ENCODE measurements around the gene WARS2.
"Not testable (repeated sequence)": the region's sequence is repeated elsewhere in the genome, so short reads cannot be mapped to it uniquely, and the experiment has no call there.

The WARS2 gene

DNA sequence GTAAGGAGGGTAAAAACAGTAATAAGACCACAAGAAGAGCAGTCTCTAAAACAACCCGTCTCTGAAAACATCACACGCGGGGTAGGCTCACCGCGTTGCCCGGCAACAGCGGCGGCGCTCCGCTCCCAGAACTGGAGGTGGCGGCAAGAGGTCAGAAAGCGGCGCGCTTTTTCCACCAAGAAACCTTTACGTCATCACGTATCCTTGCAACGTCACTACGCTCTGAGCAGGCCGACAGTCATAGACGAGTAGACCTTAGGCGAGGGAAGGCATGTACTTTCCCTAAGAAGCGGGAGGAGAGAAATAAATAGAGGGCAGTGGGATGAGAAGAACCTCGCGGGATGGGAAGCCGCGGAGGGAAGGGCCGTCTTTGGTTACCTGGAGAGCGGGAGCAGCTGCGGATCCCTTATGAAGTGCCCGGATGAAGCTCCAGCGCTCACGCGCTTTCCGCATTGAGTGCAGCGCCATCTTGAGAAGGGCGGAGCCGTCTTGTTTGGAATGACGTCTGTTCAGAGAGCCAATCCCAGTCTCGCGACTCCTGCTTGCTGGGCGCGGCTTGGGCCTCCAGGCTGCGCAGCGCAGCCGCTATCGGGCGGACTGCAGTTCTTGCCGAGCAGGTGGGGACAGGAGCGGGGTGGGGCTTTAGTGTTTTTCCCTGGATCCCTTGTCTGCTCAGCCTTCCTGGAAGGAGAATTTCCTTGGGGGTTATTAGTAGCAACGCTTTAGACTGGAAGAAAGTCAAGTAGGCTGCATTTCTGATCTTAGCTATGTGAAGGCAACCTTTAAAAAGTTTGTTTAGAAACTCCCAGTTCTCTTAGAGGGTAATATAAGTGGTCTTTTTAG lies at the start of gene WARS2:
TSS of gene WARS2 (minus strand) at position 477 of the 843 bp plus-strand sequence. CDS start at position 468, 9 bp downstream.
- peak; percentile 98 to 99 for DNase-seq

GRCh38 chr1:119188926-119189325 lies 48.5 kb upstream of the WARS2 start:
- no peak for DNase-seq

DNA sequence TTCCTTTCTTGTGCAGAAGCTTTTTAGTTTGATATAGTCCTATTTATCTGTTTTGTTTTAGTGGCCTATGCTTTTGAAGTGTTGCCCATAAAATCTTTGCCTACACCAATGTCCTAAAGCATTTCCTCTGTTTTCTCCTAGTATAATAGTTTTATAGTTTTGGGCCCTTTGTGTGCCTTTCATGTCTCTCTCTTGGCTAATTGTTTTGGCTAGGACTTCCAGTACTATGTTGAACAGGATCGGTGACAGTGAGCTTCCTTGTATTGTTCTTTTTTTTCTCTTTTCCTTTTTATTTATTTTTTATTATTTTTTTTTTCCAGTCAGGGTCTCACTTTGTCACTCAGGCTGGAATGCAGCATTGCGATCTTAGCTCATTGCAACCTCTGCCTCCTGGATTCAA lies 47.0 kb upstream of the WARS2 start:
- DNase-seq, result no peak

- no peak for DNase-seq
Measured at GRCh38 chr1:119186471-119186870, 46.0 kb upstream of the WARS2 start.

DNA sequence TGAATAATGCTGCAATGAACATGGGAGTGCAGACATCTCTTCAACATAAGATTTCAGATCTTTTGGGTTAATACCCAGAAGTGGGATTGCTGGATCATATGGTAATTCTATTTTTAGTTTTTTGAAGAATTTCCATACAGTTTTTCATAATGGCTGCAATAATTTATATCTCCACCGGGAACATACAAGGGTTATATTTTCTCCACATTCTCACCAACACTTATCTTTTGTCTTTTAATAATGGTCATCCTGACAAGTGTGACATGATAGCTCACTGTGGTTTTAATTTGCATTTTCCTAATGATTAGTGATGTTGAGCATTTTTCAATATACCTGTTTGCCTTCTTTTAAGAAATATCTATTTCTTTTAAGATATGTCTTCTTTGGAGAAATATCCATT lies 44.5 kb upstream of the WARS2 start:
- no peak for DNase-seq

DNA sequence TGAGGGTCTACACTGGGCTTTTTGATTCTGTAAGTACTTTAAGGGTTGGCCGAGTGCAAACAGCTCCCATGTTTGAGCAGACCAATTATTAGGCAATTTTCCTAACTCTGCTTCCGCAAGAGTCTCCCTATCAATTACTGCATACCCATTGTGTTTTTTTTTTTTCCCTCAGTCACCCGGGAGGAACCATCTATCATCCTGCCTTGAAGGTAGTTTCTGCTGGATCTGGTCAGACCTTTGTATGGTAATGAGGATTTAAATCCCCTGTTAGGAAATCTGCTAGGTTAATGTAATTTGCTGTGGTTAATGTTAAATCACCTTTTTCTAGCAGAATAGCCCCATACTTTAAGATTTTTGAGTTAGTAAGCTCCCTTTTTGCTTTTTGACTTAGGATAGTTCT lies 40.8 kb upstream of the WARS2 start:
- DNase-seq, result no peak

DNA sequence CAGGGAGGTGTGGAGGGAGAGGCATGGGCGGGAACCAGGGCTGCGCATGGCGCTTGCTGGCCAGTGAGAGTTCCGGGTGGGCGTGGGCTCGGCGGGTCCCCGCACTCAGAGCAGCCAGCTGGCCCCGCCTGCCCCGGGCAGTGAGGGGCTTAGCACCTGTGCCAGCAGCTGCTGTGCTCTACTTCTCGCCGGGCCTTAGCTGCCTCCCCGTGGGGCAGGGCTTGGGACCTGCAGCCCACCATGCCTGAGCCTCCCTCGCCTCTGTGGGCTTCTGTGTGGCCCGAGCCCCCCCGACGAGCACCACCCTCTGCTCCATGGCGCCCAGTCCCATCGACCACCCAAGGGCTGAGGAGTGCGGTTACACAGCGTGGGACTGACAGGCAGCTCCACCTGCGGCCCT lies 38.6 kb upstream of the WARS2 start:
- DNase-seq, result no peak

DNA sequence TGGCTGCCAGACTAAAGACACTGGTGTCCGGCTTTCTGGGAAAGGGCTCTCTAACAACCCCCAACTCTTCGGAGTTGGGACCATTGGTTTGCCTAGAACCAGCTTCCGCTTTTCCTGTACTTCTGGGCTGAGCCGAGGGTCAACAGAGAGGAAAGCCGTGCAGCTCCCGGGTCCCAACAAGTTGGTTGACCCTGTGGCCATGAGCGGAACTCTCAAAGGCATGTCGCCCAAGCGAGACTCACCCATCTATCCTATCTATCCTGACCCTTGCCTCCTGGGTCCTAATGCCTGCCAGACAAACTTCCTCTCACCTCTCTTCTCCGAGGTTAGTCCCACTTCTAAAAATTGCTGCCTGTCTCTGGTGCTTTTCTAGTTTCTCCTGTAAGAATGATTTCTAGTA lies 32.5 kb upstream of the WARS2 start:
- DNase-seq, result not testable (repeated sequence)

DNA sequence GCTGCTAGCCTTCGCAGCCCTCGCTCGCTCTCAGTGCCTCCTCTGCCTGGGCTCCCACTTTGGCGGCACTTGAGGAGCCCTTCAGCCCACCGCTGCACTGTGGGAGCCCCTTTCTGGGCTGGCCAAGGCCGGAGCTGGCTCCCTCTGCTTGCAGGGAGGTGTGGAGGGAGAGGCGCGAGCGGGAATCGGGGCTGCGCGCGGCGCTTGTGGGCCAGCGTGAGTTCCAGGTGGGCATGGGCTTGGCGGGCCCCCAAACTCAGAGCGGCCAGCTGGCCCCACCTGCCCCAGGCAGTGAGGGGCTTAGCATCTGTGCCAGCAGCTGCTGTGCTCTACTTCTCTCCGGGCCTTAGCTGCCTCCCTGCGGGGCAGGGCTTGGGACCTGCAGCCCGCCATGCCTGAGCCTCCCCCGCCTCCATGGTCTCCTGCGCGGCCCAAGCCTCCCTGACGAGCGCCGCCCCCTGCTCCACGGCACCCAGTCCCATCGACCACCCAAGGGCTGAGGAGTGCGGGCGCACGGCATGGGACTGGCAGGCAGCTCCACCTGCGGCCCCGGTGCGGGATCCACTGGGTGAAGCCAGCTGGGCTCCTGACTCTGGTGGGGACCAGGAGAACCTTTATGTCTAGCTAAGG lies 31.0 kb upstream of the WARS2 start:
- DNase-seq, result not testable (repeated sequence)

DNA sequence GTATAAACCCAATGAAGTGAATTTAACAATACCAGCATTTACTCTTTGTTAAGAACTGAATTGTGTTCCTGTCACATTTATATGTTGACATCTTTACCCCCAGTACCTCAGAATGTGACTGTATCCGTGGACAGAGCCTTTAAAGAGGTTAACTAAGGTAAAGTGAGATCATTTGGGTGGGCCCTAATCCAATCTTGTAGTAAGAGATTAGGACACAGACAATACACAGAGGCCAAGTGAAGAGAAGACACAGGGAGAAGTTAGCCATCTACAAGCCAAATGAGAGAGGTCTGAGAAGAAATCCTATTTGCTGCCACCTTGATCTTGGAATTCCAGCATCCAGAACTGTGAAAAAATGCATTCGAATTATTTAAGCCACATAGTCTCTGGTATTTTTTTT lies 22.9 kb upstream of the WARS2 start:
- DNase-seq, result no peak

- no peak for DNase-seq
Measured at GRCh38 chr1:119160866-119161265, 20.4 kb upstream of the WARS2 start.

GRCh38 chr1:119160409-119160808 lies 20.0 kb upstream of the WARS2 start:
- DNase-seq, result no peak

- DNase-seq, result no peak
Measured at GRCh38 chr1:119159966-119160365, 19.5 kb upstream of the WARS2 start.

GRCh38 chr1:119159111-119159510 lies 18.7 kb upstream of the WARS2 start:
- DNase-seq, result no peak

DNA sequence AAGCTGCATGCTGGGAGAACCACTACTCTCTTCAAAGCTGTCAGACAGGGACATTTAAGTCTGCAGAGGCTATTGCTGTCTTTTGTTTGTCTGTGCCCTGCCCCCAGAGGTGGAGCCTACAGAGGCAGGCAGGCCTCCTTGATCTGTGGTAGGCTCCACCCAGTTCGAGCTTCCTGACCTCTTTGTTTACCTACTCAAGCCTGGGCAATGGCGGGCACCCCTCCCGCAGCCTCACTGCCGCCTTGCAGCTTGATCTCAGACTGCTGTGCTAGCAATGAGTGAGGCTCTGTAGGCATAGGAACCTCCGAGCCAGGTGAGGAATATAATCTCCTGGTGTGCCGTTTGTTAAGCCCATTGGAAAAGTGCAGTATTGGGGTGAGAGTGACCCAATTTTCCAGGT lies 16.3 kb upstream of the WARS2 start:
- DNase-seq, result not testable (repeated sequence)

DNA sequence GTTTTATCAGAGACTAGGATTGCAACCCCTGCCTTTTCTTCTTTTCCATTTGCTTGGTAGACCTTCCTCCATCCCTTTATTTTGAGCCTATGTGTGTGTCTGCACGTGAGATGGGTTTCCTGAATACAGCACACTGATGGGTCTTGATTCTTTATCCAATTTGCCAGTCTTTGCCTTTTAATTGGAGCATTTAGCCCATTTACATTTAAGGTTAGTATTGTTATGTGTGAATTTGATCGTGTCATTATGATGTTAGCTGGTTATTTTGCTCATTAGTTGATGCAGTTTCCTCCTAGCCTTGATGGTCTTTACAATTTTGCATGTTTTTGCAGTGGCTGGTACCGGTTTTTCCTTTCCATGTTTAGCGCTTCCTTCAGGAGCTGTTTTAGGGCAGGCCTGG lies 14.6 kb upstream of the WARS2 start:
- not testable (repeated sequence) for DNase-seq

- no peak for DNase-seq
Measured at GRCh38 chr1:119150150-119150549, 9.7 kb upstream of the WARS2 start.

- DNase-seq, result no peak
Measured at GRCh38 chr1:119147661-119148090, 7.2 kb upstream of the WARS2 start.

- DNase-seq, result no peak
Measured at GRCh38 chr1:119146466-119146865, 6.0 kb upstream of the WARS2 start.

DNA sequence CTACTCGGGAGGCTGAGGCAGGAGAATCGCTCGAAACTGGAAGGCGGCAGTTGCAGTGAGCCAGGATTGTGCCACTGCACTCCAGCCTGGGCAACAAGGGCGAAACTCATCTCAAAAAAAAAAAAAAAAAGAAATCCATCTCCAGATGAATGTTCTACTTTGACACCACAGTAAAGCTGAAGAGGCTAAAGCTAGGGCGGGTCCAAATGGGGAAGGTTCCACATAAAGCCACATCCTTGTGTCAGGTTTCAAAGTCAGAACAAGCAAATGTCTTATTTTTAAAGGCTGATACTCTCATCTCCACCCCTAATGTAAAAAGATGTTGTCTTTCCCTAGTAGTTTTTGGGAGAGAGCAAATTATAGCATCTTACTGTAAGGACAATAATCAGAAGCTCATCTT lies 4.4 kb upstream of the WARS2 start:
- DNase-seq, result no peak

DNA sequence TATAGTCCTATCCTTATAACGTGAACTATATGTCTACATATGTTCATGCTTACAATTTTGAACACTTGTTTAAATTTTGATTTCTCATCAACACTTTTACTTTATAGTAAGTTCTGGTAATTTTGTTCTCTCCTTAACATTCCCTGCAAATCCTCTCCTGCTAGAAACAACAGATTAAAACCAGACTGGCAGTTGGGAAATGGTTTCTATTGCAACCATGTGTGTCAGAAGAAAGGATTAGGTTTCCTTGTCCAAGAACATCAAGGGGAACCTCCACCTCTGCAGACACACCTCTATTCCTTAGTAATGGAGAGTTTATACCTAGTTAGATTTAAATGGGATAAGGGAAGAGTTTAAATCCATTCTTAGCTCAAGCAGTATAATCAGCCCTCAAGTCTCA lies 3.3 kb upstream of the WARS2 start:
- DNase-seq, result no peak

GRCh38 chr1:119141660-119142059 lies 1.2 kb upstream of the WARS2 start:
- DNase-seq, result no peak

DNA sequence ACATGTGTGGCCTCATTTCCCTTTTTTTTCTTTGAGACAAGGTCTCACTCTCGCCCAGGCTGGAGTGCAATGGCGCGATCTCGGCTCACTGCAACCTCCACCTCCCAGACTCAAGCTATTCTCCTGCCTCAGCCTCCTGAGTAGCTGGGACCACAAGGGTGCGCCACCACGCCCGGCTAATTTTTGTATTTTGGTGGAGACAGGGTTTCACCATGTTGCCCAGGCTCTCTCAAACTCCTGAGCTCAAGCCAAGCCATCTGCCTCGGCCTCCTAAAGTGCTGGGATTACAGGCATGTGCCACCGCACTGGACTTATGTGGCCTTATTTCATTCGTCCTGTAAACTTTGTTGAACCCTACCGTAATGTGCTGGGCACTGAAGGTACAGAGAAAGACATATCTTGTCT lies 569 bp upstream of the WARS2 start:
- DNase-seq, result peak; percentile 82 to 83

GRCh38 chr1:119139857-119140176 lies 636 bp downstream of the WARS2 start:
- no peak for DNase-seq

GRCh38 chr1:119139403-119139802 lies 1.1 kb downstream of the WARS2 start:
- no peak for DNase-seq
